GM12878 (cell line): Measurements from ENCODE around the gene ARL15.

Experiments
- EP300 ChIP-seq, 2 experiments: fragments of 150-350 bp in 1 of 2; IDR thresholded peaks; 2 replicates each; pipeline ENCODE4 v1.6.1; 2011 to 2012; ENCODE audit warnings: low read depth in 2 of 2, low read length in 2 of 2, borderline replicate concordance in 1 of 2, improper control_type of control experiment in 1 of 2, inconsistent platforms in 1 of 2; ENCODE audit not compliant: control insufficient read depth in 1 of 2
- ETV6 ChIP-seq, 2 experiments: fragments of 450-650 bp in 1 of 2; IDR thresholded peaks in 1 of 2; conservative IDR thresholded peaks in 1 of 2; 2 replicates each; pipeline ENCODE4 v1.6.1; 2014; ENCODE audit warnings: antibody characterized with exemption in 1 of 2, borderline replicate concordance in 1 of 2, low read depth in 1 of 2, mild to moderate bottlenecking in 1 of 2, moderate library complexity in 1 of 2
- POLR2A ChIP-seq: IDR thresholded peaks from 2 replicates; pipeline ENCODE4 v1.6.1; 2011; ENCODE audit warnings: low read depth, mild to moderate bottlenecking, low read length
- POLR2AphosphoS5 ChIP-seq: IDR thresholded peaks from 2 replicates; pipeline ENCODE4 v1.6.1; 2011; ENCODE audit warnings: mild to moderate bottlenecking, low read length, inconsistent platforms
- SMC3 ChIP-seq: IDR thresholded peaks from 2 replicates; pipeline ENCODE4 v1.6.1; 2011; ENCODE audit warnings: low read length, improper control_type of control experiment, borderline replicate concordance
- SPI1 ChIP-seq: IDR thresholded peaks from 2 replicates; pipeline ENCODE4 v1.6.1; 2011; ENCODE audit warnings: low read depth, mild to moderate bottlenecking, low read length, moderate library complexity, borderline replicate concordance; ENCODE audit not compliant: insufficient read depth
- TF ChIP-seq, protein P1 (sequence below): IDR thresholded peaks from 2 replicates; pipeline ENCODE4 v1.6.1; 2012; ENCODE audit warnings: mild to moderate bottlenecking, low read depth, low read length
- TF ChIP-seq, protein P2 (sequence below), 3 experiments: IDR thresholded peaks in 2 of 3; conservative IDR thresholded peaks in 1 of 3; 2 replicates each; pipeline ENCODE4 v1.5.1; 2011; ENCODE audit warnings: low read depth in 3 of 3, low read length in 3 of 3, mild to moderate bottlenecking in 3 of 3, control low read depth in 2 of 3, moderate library complexity in 2 of 3, inconsistent platforms in 1 of 3, mixed read lengths in 1 of 3; ENCODE audit not compliant: control insufficient read depth in 2 of 3, insufficient read depth in 1 of 3; ENCODE audit errors: extremely low read depth in 1 of 3

DNA sequence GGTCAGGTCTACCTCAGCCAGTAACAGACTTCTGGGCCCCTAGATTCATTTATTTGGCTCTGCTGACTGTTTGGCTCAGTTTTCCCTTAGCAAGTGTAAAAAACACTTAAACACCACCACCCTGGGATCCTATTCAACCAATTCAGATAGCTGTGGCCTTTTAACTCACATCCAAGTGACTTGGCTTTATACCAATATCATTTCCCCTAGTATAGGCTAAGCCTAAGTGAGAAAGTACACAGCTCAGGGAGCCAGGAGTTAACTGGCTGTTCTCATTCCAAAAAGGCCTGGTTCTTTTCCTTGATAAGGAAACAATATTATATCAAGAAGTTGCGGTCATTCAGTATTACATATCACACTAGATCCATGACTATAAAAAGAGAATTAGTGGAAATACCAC is 163.5 kb downstream of the ARL15 start:
- no peak for TF ChIP-seq POLR2A
- TF ChIP-seq ETV6 (conservative IDR thresholded peaks at IDR 0.05 in 1 of 2, IDR thresholded peaks at IDR 0.05 in 1 of 2; ENCODE audit: borderline replicate concordance in 1 of 2, low read depth in 1 of 2) = no peak
- no peak for TF ChIP-seq EP300 (IDR thresholded peaks at IDR 0.05; ENCODE audit: borderline replicate concordance in 1 of 2, control insufficient read depth in 1 of 2, low read depth in 2 of 2, low read length in 2 of 2)
- TF ChIP-seq SMC3 = no peak
- no peak for TF ChIP-seq POLR2AphosphoS5
- TF ChIP-seq, protein P1, sequence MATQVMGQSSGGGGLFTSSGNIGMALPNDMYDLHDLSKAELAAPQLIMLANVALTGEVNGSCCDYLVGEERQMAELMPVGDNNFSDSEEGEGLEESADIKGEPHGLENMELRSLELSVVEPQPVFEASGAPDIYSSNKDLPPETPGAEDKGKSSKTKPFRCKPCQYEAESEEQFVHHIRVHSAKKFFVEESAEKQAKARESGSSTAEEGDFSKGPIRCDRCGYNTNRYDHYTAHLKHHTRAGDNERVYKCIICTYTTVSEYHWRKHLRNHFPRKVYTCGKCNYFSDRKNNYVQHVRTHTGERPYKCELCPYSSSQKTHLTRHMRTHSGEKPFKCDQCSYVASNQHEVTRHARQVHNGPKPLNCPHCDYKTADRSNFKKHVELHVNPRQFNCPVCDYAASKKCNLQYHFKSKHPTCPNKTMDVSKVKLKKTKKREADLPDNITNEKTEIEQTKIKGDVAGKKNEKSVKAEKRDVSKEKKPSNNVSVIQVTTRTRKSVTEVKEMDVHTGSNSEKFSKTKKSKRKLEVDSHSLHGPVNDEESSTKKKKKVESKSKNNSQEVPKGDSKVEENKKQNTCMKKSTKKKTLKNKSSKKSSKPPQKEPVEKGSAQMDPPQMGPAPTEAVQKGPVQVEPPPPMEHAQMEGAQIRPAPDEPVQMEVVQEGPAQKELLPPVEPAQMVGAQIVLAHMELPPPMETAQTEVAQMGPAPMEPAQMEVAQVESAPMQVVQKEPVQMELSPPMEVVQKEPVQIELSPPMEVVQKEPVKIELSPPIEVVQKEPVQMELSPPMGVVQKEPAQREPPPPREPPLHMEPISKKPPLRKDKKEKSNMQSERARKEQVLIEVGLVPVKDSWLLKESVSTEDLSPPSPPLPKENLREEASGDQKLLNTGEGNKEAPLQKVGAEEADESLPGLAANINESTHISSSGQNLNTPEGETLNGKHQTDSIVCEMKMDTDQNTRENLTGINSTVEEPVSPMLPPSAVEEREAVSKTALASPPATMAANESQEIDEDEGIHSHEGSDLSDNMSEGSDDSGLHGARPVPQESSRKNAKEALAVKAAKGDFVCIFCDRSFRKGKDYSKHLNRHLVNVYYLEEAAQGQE = no peak
- TF ChIP-seq SPI1 = no peak
- TF ChIP-seq, protein P2, sequence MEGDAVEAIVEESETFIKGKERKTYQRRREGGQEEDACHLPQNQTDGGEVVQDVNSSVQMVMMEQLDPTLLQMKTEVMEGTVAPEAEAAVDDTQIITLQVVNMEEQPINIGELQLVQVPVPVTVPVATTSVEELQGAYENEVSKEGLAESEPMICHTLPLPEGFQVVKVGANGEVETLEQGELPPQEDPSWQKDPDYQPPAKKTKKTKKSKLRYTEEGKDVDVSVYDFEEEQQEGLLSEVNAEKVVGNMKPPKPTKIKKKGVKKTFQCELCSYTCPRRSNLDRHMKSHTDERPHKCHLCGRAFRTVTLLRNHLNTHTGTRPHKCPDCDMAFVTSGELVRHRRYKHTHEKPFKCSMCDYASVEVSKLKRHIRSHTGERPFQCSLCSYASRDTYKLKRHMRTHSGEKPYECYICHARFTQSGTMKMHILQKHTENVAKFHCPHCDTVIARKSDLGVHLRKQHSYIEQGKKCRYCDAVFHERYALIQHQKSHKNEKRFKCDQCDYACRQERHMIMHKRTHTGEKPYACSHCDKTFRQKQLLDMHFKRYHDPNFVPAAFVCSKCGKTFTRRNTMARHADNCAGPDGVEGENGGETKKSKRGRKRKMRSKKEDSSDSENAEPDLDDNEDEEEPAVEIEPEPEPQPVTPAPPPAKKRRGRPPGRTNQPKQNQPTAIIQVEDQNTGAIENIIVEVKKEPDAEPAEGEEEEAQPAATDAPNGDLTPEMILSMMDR (IDR thresholded peaks at IDR 0.05 in 2 of 3, conservative IDR thresholded peaks at IDR 0.05 in 1 of 3; ENCODE audit: control insufficient read depth in 2 of 3, extremely low read depth in 1 of 3, insufficient read depth in 1 of 3, low read depth in 3 of 3, low read length in 3 of 3) = no peak
